Neural cell (in vitro differentiated cells): Measurements from ENCODE around the gene MCM3AP. TPM values are rescaled to one million over a fixed set of nuclear protein-coding genes. Genes with fewer than 3 reads are reported as not detected.

Source experiments
- H2AFZ ChIP-seq: fragments of 200-600, 300-800 bp; sonication (generic), shearing (Covaris generic); 2 replicates; pipeline ENCODE4 v1.6.0; 2014; ENCODE audit warnings: low read depth, mild to moderate bottlenecking, antibody characterized with exemption, low read length, moderate library complexity
- H3F3A ChIP-seq: fragments of 200-600 bp; shearing (Covaris generic); 2 replicates; pipeline ENCODE4 v1.6.1; 2016; ENCODE audit warnings: mild to moderate bottlenecking, moderate library complexity, mixed read lengths, antibody characterized with exemption, low read length; ENCODE audit not compliant: insufficient read depth, poor library complexity, severe bottlenecking
- H3K27ac ChIP-seq: fragments of 200-600, 300-800 bp; sonication (generic), shearing (Covaris generic); 2 replicates; pipeline ENCODE4 v1.5.1; 2014; ENCODE audit warnings: mild to moderate bottlenecking, low read length, moderate library complexity
- H3K27me3 ChIP-seq: fragments of 300-800, 200-600 bp; sonication (generic), shearing (Covaris generic); 2 replicates; pipeline ENCODE4 v1.6.0; 2014; ENCODE audit warnings: mild to moderate bottlenecking, low read depth, low read length, moderate library complexity; ENCODE audit not compliant: insufficient read depth
- H3K36me3 ChIP-seq: fragments of 300-800, 200-600 bp; sonication (generic), shearing (Covaris generic); 2 replicates; pipeline ENCODE4 v1.5.1; 2014; ENCODE audit warnings: mild to moderate bottlenecking, antibody characterized with exemption, low read length, moderate library complexity; ENCODE audit not compliant: insufficient read depth
- H3K4me2 ChIP-seq: fragments of 300-800, 200-600 bp; sonication (generic), shearing (Covaris generic); 2 replicates; pipeline ENCODE4 v1.6.0; 2014; ENCODE audit warnings: mild to moderate bottlenecking, low read length
- H3K4me3 ChIP-seq: fragments of 300-800, 200-600 bp; sonication (generic), shearing (Covaris generic); 2 replicates; pipeline ENCODE4 v1.5.1; 2014; ENCODE audit warnings: mild to moderate bottlenecking, low read length, moderate library complexity
- H3K79me2 ChIP-seq: fragments of 200-600 bp; shearing (Covaris generic); replicated peaks from 2 replicates; pipeline ENCODE4 v1.6.0; 2014; ENCODE audit warnings: mild to moderate bottlenecking, low read length, moderate library complexity; ENCODE audit not compliant: insufficient read depth
- H3K9ac ChIP-seq: fragments of 300-800, 200-600 bp; sonication (generic), shearing (Covaris generic); 2 replicates; pipeline ENCODE4 v1.6.1; 2016; ENCODE audit warnings: mild to moderate bottlenecking, low read length, mixed read lengths
- H3K9me2 ChIP-seq: fragments of 200-600 bp; shearing (Covaris generic); 2 replicates; pipeline ENCODE4 v1.6.1; 2016; ENCODE audit warnings: mild to moderate bottlenecking, low read length, mixed read lengths; ENCODE audit not compliant: insufficient read depth
- H3K9me3 ChIP-seq: fragments of 200-600, 300-800 bp; sonication (generic), shearing (Covaris generic); 2 replicates; pipeline ENCODE4 v1.6.1; 2016; ENCODE audit warnings: mild to moderate bottlenecking, mixed run types, low read length, moderate library complexity, mixed read lengths
- H4K20me1 ChIP-seq: fragments of 200-600 bp; shearing (Covaris generic); 2 replicates; pipeline ENCODE4 v1.6.1; 2016; ENCODE audit warnings: mild to moderate bottlenecking, mixed run types; ENCODE audit not compliant: insufficient read depth
- EP300 ChIP-seq: fragments of 450-650 bp; conservative IDR thresholded peaks from 2 replicates; pipeline ENCODE4 v1.6.1; 2014; ENCODE audit warnings: antibody characterized with exemption, mild to moderate bottlenecking, moderate library complexity; ENCODE audit not compliant: poor library complexity, severe bottlenecking
- EZH2 ChIP-seq: fragments of 200-600, 300-800 bp; shearing (Covaris generic), sonication (generic); IDR thresholded peaks from 2 replicates; pipeline ENCODE4 v1.6.1; 2014; ENCODE audit warnings: antibody characterized with exemption, low read length, borderline replicate concordance, mild to moderate bottlenecking; ENCODE audit not compliant: insufficient read depth, poor library complexity, severe bottlenecking
- MXI1 ChIP-seq: fragments of 450-650 bp; conservative IDR thresholded peaks from 2 replicates; pipeline ENCODE4 v1.6.1; 2014; ENCODE audit warnings: antibody characterized with exemption, mild to moderate bottlenecking; ENCODE audit not compliant: poor library complexity, severe bottlenecking
- POLR2AphosphoS5 ChIP-seq: IDR thresholded peaks from 2 replicates; pipeline ENCODE4 v1.6.1; 2012
- RAD21 ChIP-seq: fragments of 450-650 bp; conservative IDR thresholded peaks from 2 replicates; pipeline ENCODE4 v1.6.1; 2014; ENCODE audit warnings: antibody characterized with exemption, mild to moderate bottlenecking, moderate library complexity
- SMC3 ChIP-seq: fragments of 450-650 bp; conservative IDR thresholded peaks from 2 replicates; pipeline ENCODE4 v1.6.1; 2014; ENCODE audit warnings: antibody characterized with exemption, mild to moderate bottlenecking, moderate library complexity; ENCODE audit not compliant: poor library complexity
- TAF1 ChIP-seq: IDR thresholded peaks from 2 replicates; pipeline ENCODE4 v1.6.1; 2012; ENCODE audit warnings: low read depth
- polyA plus RNA-seq: library from polyadenylated mRNA; depleted of rRNA; stranded (reverse); fragments of >200 nt; gene quantifications from 2 replicates; pipeline ENCODE4 v1.2.3, GENCODE V29; 2014
- TF ChIP-seq, protein P1 (sequence below): IDR thresholded peaks from 2 replicates; pipeline ENCODE4 v1.6.1; 2012; ENCODE audit warnings: borderline replicate concordance
- TF ChIP-seq, protein P2 (sequence below): fragments of 450-650 bp; IDR thresholded peaks from 2 replicates; pipeline ENCODE4 v1.5.1; 2014; ENCODE audit warnings: antibody characterized with exemption, mild to moderate bottlenecking, moderate library complexity; ENCODE audit not compliant: poor library complexity, severe bottlenecking

Gene MCM3AP
- polyA plus RNA-seq, 1 donor from 2014 or later: 74.2 TPM

DNA sequence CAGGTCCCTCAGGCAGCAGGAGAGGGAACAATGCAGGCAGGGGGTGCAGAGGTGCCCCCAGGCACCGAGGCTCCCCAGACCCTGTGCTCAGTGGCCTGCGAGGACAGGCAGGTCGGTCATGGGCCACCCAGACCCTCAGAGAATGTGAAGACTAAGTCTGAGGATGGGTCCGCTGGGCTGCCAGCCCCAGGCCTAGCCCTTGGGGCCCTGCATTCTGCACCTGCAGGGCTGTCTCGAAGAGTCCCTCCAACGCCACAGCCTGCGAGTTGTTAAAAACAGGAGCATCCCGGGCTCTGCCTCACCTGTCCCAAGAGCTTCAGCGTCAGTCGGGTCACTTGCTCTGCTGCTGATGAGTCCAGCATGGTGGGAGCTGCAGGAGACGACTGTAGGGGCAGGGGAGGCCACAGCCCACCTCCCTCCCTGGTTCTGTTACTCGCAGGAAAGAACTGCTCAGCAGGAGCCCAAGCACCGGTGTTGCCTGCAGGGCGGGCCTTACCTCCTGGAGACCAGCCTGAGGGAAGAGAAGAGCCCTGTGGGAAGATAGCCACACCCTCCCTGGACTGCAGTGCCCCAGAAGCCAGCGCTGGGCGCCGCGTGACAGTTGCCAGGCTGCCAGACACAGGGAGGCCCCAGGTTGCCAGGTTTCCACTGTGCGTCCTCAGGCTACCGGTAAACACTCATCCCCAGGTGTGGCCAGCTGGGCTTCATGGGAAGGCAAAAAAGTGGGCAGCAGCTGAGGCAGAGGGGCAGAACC lies 32.5 kb upstream of the MCM3AP start:
- H3K27me3 ChIP-seq: no peaks in the 10 kb centered on the region
- H3K27ac ChIP-seq: no peak overlapping the region
- H3F3A ChIP-seq: no peaks in the 10 kb centered on the region
- H4K20me1 ChIP-seq: no peaks in the 10 kb centered on the region
- no peaks in the 10 kb centered on the region for H3K9me3 ChIP-seq
- no peaks in the 10 kb centered on the region for H3K9me2 ChIP-seq
- no peak overlapping the region for H2AFZ ChIP-seq
- TF ChIP-seq TAF1 (no peak), EZH2 (no peak), SMC3 (no peak), EP300 (no peak), MXI1 (no peak), RAD21 (no peak), POLR2AphosphoS5 (no peak)
- TF ChIP-seq, protein P1, sequence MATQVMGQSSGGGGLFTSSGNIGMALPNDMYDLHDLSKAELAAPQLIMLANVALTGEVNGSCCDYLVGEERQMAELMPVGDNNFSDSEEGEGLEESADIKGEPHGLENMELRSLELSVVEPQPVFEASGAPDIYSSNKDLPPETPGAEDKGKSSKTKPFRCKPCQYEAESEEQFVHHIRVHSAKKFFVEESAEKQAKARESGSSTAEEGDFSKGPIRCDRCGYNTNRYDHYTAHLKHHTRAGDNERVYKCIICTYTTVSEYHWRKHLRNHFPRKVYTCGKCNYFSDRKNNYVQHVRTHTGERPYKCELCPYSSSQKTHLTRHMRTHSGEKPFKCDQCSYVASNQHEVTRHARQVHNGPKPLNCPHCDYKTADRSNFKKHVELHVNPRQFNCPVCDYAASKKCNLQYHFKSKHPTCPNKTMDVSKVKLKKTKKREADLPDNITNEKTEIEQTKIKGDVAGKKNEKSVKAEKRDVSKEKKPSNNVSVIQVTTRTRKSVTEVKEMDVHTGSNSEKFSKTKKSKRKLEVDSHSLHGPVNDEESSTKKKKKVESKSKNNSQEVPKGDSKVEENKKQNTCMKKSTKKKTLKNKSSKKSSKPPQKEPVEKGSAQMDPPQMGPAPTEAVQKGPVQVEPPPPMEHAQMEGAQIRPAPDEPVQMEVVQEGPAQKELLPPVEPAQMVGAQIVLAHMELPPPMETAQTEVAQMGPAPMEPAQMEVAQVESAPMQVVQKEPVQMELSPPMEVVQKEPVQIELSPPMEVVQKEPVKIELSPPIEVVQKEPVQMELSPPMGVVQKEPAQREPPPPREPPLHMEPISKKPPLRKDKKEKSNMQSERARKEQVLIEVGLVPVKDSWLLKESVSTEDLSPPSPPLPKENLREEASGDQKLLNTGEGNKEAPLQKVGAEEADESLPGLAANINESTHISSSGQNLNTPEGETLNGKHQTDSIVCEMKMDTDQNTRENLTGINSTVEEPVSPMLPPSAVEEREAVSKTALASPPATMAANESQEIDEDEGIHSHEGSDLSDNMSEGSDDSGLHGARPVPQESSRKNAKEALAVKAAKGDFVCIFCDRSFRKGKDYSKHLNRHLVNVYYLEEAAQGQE: no peak
- TF ChIP-seq, protein P2, sequence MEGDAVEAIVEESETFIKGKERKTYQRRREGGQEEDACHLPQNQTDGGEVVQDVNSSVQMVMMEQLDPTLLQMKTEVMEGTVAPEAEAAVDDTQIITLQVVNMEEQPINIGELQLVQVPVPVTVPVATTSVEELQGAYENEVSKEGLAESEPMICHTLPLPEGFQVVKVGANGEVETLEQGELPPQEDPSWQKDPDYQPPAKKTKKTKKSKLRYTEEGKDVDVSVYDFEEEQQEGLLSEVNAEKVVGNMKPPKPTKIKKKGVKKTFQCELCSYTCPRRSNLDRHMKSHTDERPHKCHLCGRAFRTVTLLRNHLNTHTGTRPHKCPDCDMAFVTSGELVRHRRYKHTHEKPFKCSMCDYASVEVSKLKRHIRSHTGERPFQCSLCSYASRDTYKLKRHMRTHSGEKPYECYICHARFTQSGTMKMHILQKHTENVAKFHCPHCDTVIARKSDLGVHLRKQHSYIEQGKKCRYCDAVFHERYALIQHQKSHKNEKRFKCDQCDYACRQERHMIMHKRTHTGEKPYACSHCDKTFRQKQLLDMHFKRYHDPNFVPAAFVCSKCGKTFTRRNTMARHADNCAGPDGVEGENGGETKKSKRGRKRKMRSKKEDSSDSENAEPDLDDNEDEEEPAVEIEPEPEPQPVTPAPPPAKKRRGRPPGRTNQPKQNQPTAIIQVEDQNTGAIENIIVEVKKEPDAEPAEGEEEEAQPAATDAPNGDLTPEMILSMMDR: no peak
- no peak overlapping the region for H3K4me3 ChIP-seq
- peaks cover 24% of the 10 kb centered on the region for H3K79me2 ChIP-seq
- no peak overlapping the region for H3K4me2 ChIP-seq
- H3K36me3 ChIP-seq: no peaks in the 10 kb centered on the region
- H3K9ac ChIP-seq: no peak overlapping the region

DNA sequence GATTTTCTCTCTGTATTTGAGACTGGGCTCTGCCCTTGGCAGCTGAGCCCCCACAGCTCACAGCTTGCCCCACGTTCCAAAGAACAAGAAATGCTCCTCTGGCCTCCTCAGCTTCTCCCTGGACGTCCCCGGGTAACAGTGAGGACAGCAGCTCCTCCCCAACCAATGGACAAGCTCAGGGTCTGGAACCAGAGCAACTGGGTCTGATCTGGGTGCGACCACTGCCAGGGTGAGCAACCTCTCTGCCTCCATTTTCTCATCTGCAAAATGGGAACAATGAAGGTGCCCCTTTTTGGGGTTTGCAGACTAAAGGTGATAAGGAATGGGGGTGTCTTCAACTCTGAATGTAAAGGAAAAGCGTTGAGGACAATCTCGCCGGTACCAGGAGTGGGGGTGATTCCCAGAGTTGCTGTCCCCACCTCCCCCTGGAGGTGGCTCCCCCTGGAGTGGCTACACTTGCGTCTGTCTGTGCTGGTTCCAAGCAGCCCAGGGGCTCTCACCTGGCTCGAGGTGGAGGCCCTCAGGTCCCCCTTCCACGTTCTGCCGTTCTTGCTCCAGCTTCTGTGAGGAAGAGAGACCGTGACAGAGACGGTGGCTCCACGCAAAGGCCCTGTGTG lies 31.4 kb upstream of the MCM3AP start:
- H3K9me2 ChIP-seq: no peaks in the 10 kb centered on the region
- peaks cover 13% of the 10 kb centered on the region for H3K79me2 ChIP-seq
- H3K27me3 ChIP-seq: no peaks in the 10 kb centered on the region
- H3F3A ChIP-seq: no peaks in the 10 kb centered on the region
- H3K9me3 ChIP-seq: no peaks in the 10 kb centered on the region
- no peak overlapping the region for H3K4me2 ChIP-seq
- H3K9ac ChIP-seq: no peak overlapping the region
- TF ChIP-seq RAD21 (no peak), POLR2AphosphoS5 (no peak), MXI1 (no peak), EZH2 (no peak), SMC3 (no peak), EP300 (no peak), TAF1 (no peak)
- TF ChIP-seq, protein P1: no peak
- TF ChIP-seq, protein P2: no peak
- no peak overlapping the region for H3K4me3 ChIP-seq
- H2AFZ ChIP-seq: no peak overlapping the region
- H4K20me1 ChIP-seq: no peaks in the 10 kb centered on the region
- H3K27ac ChIP-seq: no peak overlapping the region
- H3K36me3 ChIP-seq: no peaks in the 10 kb centered on the region
